HG03095 (cell line): ENCODE results near the gene TEX101.

Experiments
- ATAC-seq: cut with Tn5 transposase; IDR thresholded peaks from one replicate; pipeline ENCODE4 v1.9.1; 2021; ENCODE audit warnings: moderate library complexity; ENCODE audit not compliant: unreplicated experiment

The TEX101 gene

GRCh38 chr19:43445426-43445825 is 30.7 kb downstream of the TEX101 start:
- ATAC-seq: no peak

- ATAC-seq: no peak
Observed at GRCh38 chr19:43446746-43447489, 32.2 kb downstream of the TEX101 start.

GRCh38 chr19:43447655-43448054 is 33.0 kb downstream of the TEX101 start:
- no peak for ATAC-seq

GRCh38 chr19:43450545-43450997 is 35.9 kb downstream of the TEX101 start:
- no peak for ATAC-seq

GRCh38 chr19:43452582-43452981 is 37.9 kb downstream of the TEX101 start:
- ATAC-seq: no peak

GRCh38 chr19:43454031-43454430 is 39.3 kb downstream of the TEX101 start:
- no peak for ATAC-seq

- ATAC-seq: no peak
Observed at GRCh38 chr19:43455321-43456113, 40.8 kb downstream of the TEX101 start.

GRCh38 chr19:43457809-43458208 is 43.1 kb downstream of the TEX101 start:
- ATAC-seq: no peak

- no peak for ATAC-seq
Observed at GRCh38 chr19:43460362-43461016, 45.8 kb downstream of the TEX101 start.

- no peak for ATAC-seq
Observed at GRCh38 chr19:43461303-43461702, 46.6 kb downstream of the TEX101 start.

- no peak for ATAC-seq
Observed at GRCh38 chr19:43462383-43462782, 47.7 kb downstream of the TEX101 start.

GRCh38 chr19:43462785-43463380 is 48.2 kb downstream of the TEX101 start:
- no peak for ATAC-seq

- ATAC-seq: peak; percentile 73
Observed at GRCh38 chr19:43463381-43464133, 48.9 kb downstream of the TEX101 start.

- ATAC-seq: peak; percentile 36
Observed at GRCh38 chr19:43464134-43464775, 49.6 kb downstream of the TEX101 start.

- ATAC-seq: no peak
Observed at GRCh38 chr19:43465468-43466120, 50.9 kb downstream of the TEX101 start, which contains the start of gene LYPD3. Gene LYPD3, minus strand, starts transcription at chr19:43465608. Its CDS starts 37 bp downstream, at chr19:43465571.

GRCh38 chr19:43466793-43467192 is 52.1 kb downstream of the TEX101 start:
- no peak for ATAC-seq

- no peak for ATAC-seq
Observed at GRCh38 chr19:43467276-43467675, 52.6 kb downstream of the TEX101 start.

- no peak for ATAC-seq
Observed at GRCh38 chr19:43467730-43468129, 53.0 kb downstream of the TEX101 start.
